Measurements from ENCODE around the gene CATSPER3.
"Not testable (repeated sequence)": the region's sequence is repeated elsewhere in the genome, so short reads cannot be mapped to it uniquely, and the experiment has no call there.

CATSPER3 gene

DNA sequence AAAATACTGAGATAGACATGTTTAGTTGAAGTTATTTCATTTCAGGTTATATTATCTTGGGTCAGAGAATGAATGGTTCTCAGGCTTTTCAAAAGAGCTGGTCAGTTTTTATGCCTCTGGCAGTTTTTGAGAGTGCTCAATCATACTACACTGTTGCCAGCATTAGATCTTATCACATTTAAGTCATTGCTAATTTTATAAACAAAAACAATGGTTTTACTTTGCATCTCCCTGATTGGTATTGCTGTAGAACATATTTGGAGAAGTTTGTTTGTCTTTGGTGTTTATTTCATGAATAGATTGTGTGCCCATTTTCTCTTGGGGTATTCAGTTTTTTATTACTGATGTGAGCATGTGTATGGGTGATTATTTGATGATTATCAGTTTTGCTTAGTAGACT is 1.5 kb downstream of the CATSPER3 start:
- DNase-seq (ENCODE audit: low read depth in 2 of 3, low spot score in 1 of 3) = no peak

- no peak for DNase-seq (ENCODE audit: low read depth in 2 of 3, low spot score in 1 of 3)
These were observed 7.5 kb downstream of the CATSPER3 start for GRCh38 chr5:134975078-134975715.

GRCh38 chr5:134975843-134976242 is 8.1 kb downstream of the CATSPER3 start:
- DNase-seq (ENCODE audit: low read depth in 2 of 3, low spot score in 1 of 3) = no peak

DNA sequence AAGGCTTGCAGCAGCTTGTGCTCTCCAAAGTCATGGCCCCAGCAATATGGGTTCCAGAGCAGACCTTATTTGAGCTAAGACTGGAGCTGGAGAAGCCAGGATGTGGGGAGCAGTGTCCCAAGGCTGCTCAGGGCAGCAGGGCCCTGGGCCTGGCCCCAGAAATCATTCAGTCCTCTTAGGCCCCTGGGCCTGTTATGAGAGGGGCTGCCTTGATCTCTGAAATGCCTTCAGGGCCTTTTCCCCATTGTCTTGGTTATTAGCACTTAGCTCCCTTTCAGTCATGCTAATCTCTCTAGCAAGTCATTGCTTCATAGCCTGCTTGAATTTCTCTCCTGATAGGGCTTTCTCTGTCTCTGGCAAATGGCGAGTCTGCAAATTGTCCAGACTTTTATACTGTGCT is 9.1 kb downstream of the CATSPER3 start:
- no peak for DNase-seq (ENCODE audit: low read depth in 2 of 3, low spot score in 1 of 3)

DNA sequence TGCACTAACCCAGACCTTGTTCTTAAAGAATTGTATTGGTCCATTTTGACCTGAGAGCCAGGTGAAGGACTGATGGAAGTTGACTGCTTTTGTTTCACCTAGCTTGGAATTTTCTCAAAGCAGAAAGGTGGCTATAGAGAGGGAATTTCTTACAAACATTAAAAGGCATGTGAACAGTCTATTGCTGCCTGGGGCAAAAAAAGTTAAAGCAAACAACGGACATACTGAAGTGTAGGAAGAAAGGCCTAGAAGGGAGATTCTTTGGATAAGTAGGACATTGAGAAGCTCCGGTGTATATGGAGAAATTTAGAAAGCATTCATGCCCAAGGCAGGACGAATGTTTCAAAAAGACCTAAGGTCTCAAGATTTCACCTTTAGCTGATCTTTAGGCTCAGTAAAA is 11.7 kb downstream of the CATSPER3 start:
- no peak for DNase-seq (ENCODE audit: low read depth in 2 of 3, low spot score in 1 of 3)

- DNase-seq (ENCODE audit: low read depth in 2 of 3, low spot score in 1 of 3) = no peak
These were observed 14.5 kb downstream of the CATSPER3 start for GRCh38 chr5:134982230-134982629.

DNA sequence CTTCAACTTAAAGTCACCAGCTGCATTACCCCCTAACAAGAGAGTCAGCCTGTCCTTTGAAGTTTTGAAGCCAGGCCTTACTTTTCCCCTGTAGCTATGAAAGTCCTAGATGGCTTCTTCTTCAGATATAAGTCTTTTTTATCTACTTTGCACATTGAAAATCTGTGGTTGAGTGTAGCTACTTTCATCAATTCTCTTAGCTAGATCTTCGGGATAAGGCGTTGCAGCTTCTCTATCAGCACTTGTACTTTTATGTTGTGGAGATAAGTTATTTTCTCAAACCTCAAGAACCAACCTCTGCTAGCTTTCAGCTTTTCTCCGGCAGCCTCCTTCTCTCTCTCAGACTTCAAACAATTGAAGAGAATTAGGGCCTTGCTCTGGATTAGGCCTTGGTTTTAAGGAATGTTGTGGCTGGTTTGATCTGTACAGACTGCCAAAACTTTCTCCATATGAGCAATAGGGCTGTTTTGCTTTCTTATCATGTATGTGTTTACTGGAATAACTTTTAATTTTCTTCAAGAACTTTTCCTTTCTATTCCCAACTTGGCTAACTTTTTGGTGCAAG is 21.6 kb downstream of the CATSPER3 start:
- DNase-seq (ENCODE audit: low read depth in 2 of 3, low spot score in 1 of 3) = no peak

- DNase-seq (ENCODE audit: low read depth in 2 of 3, low spot score in 1 of 3) = not testable (repeated sequence)
These were observed 22.5 kb downstream of the CATSPER3 start for GRCh38 chr5:134990183-134990582.

- DNase-seq (ENCODE audit: low read depth in 2 of 3, low spot score in 1 of 3) = no peak
These were observed 24.4 kb downstream of the CATSPER3 start for GRCh38 chr5:134992148-134992547.

DNA sequence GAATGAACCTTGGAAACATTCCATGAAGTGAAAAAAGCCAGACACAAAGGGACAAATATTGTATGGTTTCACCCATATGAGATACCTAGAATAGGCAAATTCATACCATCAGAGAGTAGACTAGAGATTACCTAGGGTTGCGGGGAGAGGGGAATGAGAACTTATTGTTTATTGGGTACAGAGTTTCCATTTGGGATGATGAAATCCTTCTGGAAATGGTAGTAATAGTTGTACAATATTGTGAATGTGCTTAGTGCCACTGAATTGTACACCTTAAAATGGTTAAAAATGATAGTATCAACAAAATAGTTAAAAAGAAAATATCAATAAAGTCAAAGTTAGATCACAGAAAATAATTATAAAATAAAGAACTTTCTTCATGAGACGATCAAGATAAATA is 25.5 kb downstream of the CATSPER3 start:
- no peak for DNase-seq (ENCODE audit: low read depth in 2 of 3, low spot score in 1 of 3)

- DNase-seq (ENCODE audit: low read depth in 2 of 3, low spot score in 1 of 3) = no peak
These were observed 27.0 kb downstream of the CATSPER3 start for GRCh38 chr5:134994560-134995156.

GRCh38 chr5:134995850-134996402 is 28.2 kb downstream of the CATSPER3 start:
- DNase-seq (ENCODE audit: low read depth in 2 of 3, low spot score in 1 of 3) = no peak

GRCh38 chr5:134997015-134997414 is 29.3 kb downstream of the CATSPER3 start:
- DNase-seq (ENCODE audit: low read depth in 2 of 3, low spot score in 1 of 3) = no peak

DNA sequence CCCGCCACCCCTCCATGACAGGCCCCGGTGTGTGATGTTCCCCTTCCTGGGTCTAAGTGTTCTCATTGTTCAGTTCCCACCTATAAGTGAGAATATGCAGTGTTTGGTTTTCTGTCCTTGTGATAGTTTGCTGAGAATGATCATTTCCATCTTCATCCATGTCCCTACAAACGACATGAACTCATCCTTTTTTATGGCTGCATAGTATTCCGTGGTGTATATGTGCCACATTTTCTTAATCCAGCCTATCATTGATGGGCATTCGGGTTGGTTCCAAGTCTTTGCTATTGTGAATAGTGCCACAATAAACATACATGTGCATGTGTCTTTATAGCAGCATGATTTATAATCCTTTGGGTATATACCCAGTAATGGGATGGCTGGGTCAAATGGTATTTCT is 30.4 kb downstream of the CATSPER3 start:
- DNase-seq (ENCODE audit: low read depth in 2 of 3, low spot score in 1 of 3) = not testable (repeated sequence)

- no peak for DNase-seq (ENCODE audit: low read depth in 2 of 3, low spot score in 1 of 3)
These were observed 36.7 kb downstream of the CATSPER3 start for GRCh38 chr5:135004376-135004775.

DNA sequence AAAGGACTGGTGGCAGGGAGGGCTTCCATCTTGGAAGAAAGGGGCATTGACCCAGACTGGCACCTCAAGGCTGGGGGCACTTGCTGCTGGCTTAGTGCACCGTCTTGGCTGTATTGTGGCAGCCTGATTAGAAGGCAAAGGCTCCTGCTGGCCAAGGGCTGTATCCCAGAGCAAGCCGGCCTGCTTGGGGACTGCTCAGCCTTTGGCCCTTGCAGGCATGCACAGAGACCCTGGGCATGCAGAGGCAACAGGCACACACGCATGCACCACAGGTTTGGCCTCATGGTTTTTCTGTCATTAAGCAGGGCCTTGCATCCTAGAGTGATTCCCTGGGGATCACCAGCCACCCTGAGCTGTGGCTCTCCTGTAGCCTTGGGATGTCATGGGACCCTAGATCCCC is 37.4 kb downstream of the CATSPER3 start:
- DNase-seq (ENCODE audit: low read depth in 2 of 3, low spot score in 1 of 3) = no peak

DNA sequence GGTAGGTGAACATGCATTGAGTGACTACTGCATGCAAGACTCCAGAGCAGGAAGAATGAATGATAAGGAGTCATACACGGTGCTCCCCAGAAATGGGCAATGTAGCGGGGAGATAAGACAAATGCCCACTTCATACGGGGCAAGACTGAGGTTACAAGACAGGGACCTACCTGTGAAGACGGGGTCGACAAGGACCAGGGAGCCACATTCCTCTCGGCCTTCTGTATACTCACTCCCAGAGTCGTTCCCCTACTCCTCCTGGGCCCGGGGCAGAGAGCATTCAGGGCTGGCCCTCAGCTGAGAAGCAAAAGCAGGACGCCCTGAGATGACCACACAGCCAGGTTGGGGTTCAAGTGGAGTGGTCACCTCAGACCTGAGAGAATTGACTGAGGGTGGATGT is 39.6 kb downstream of the CATSPER3 start:
- DNase-seq (ENCODE audit: low read depth in 2 of 3, low spot score in 1 of 3) = no peak

DNA sequence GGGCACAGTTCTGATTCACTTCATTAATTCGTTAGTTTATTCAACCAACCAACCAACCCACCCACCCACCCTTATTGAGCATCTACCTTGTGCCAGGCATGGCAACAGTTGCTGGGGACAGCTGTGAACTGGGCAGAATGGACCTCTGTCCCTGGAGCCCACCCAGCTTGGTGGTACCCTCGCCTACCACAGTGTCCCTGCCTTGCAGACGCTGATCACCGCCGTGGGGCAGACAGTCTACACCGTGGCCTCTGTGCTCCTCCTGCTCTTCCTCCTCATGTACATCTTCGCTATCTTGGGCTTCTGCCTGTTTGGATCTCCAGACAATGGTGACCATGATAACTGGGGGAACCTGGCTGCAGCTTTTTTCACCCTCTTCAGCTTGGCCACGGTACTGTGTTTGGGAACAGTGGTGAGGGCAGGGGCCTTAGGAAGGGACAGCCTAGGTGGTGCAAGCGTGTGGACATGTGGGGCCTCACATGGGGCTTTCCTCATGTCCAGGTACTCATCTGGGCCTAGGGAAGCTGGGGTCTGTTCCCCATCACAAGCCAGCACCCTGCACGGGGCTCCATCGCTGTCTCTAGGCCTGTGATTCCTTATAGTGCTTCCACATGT is 40.1 kb downstream of the CATSPER3 start:
- no peak for DNase-seq (ENCODE audit: low read depth in 2 of 3, low spot score in 1 of 3)

GRCh38 chr5:135008556-135008955 is 40.8 kb downstream of the CATSPER3 start:
- DNase-seq (ENCODE audit: low read depth in 2 of 3, low spot score in 1 of 3) = no peak

- DNase-seq (ENCODE audit: low read depth in 2 of 3, low spot score in 1 of 3) = no peak
These were observed 41.5 kb downstream of the CATSPER3 start for GRCh38 chr5:135008981-135009735.

DNA sequence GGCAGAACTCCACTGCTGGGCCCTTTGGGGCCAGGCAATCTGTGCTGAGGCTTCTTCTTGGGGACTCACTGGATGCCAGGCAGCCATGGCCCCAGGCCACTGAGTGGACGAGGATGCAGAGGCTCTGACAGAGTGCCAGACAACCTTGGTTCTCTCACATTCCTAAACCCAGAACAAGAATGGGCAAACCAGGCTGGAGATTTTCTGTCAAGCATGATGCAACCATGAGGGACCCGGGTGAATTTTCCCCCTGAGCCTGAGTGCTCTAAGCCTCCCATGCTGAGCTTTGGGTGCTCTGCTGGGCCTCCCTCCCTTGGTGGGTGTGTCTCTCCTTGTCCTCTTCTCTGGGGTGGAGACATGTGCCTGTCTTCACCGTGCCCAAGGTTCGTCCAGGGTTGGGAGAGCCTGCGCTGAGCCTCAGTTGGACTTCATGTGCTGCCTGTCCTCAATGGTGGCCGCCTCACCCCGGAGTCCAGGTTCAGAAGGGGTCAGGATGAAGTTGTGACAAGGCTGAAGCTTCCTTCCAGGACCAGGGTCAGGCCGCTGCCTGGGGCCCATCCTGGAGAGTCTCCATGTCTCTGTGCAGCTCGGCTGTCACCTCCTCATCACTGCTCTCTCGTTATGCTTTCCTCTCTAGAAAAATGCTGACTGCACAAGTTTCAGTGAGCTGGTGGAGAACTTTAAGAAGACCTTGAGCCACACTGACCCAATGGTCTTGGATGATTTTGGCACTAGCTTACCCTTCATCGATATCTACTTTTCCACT is 42.2 kb downstream of the CATSPER3 start:
- no peak for DNase-seq (ENCODE audit: low read depth in 2 of 3, low spot score in 1 of 3)
